ENCODE data around the gene HNRNPL.

DNA sequence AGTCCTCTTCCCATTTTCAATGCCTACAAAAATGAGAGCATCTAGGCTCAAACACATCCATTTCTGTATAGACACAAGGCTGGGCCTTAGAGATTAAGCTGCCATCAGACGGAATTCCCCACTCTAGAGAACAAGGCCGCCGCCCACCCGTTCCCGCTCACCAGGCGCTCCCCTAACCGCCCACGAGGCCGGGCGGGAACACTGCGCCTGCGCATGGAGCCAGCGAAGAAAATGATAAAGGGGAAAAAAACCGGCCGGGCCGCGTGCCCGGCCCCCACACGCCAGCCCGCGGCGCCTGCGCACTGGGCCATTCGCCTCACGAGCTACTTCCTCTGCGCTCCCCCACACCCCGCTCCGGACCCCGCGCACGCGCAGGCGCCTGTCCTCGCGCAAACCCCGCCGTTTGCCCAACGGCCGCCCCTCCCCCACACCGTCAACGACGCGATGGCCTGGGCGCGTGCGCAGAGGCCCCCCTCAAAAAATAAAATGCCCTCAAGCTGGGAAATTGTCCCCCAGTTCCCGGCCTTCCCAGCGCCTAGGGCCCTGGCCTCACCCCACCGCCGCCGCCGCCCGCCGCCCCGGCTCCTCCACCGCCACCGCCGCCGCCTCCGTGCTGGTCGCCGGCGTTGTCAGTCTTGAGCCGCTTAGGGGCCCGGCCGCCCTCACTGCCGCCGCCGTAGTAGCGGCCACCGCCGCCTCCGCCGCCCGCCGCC, 483 bp downstream of the HNRNPL start:
- TF ChIP-seq, protein P1, sequence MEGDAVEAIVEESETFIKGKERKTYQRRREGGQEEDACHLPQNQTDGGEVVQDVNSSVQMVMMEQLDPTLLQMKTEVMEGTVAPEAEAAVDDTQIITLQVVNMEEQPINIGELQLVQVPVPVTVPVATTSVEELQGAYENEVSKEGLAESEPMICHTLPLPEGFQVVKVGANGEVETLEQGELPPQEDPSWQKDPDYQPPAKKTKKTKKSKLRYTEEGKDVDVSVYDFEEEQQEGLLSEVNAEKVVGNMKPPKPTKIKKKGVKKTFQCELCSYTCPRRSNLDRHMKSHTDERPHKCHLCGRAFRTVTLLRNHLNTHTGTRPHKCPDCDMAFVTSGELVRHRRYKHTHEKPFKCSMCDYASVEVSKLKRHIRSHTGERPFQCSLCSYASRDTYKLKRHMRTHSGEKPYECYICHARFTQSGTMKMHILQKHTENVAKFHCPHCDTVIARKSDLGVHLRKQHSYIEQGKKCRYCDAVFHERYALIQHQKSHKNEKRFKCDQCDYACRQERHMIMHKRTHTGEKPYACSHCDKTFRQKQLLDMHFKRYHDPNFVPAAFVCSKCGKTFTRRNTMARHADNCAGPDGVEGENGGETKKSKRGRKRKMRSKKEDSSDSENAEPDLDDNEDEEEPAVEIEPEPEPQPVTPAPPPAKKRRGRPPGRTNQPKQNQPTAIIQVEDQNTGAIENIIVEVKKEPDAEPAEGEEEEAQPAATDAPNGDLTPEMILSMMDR (IDR thresholded peaks at IDR 0.05), result no peak
- no peak for TF ChIP-seq SIN3A (IDR thresholded peaks at IDR 0.05; ENCODE audit: borderline replicate concordance, insufficient read depth, low read depth, low read length)
- TF ChIP-seq POLR2AphosphoS5 (IDR thresholded peaks at IDR 0.05; ENCODE audit: low read depth, low read length), result no peak

Measured in Panc1 (cell line).